HepG2 (cell line): Measurements from ENCODE around the gene ARMH1. TPM values are rescaled to one million over a fixed set of nuclear protein-coding genes. Genes with fewer than 3 reads are reported as not detected.

Experiments used
- AHDC1 ChIP-seq: sonication (generic); formaldehyde crosslinking; IDR thresholded peaks from 2 replicates; pipeline ENCODE4 v1.5.1; 2020; ENCODE audit warnings: mild to moderate bottlenecking, missing genetic modification reagents, borderline replicate concordance
- BRF2 ChIP-seq: sonication (generic); formaldehyde crosslinking; IDR thresholded peaks from 2 replicates; pipeline ENCODE4 v1.8.1; 2022; ENCODE audit warnings: mild to moderate bottlenecking, missing genetic modification reagents
- ETV6 ChIP-seq: sonication (generic); formaldehyde crosslinking; conservative IDR thresholded peaks from 2 replicates; pipeline ENCODE4 v1.4.0; 2020; ENCODE audit warnings: missing genetic modification reagents
- FOSL1 ChIP-seq: sonication (generic); formaldehyde crosslinking; IDR thresholded peaks from 2 replicates; pipeline ENCODE4 v1.9.0; 2021; ENCODE audit warnings: missing genetic modification reagents, borderline replicate concordance
- SMAD3 ChIP-seq: sonication (generic); formaldehyde crosslinking; IDR thresholded peaks from 2 replicates; pipeline ENCODE4 v1.4.0; 2020; ENCODE audit warnings: missing genetic modification reagents
- SP4 ChIP-seq: sonication (generic); formaldehyde crosslinking; IDR thresholded peaks from 2 replicates; pipeline ENCODE4 v1.8.1; 2023; ENCODE audit warnings: mild to moderate bottlenecking, missing genetic modification reagents
- TBX3 ChIP-seq: fragments of 450-650 bp; IDR thresholded peaks from 2 replicates; pipeline ENCODE4 v1.6.1; 2017; ENCODE audit warnings: antibody characterized with exemption, mild to moderate bottlenecking, inconsistent platforms, borderline replicate concordance
- ZNF30 ChIP-seq: sonication (generic); formaldehyde crosslinking; IDR thresholded peaks from 2 replicates; pipeline ENCODE4 v1.5.0; 2020; ENCODE audit warnings: mild to moderate bottlenecking, missing genetic modification reagents
- ZNF775 ChIP-seq: sonication (generic); formaldehyde crosslinking; IDR thresholded peaks from 2 replicates; pipeline ENCODE4 v1.4.0; 2020; ENCODE audit warnings: missing genetic modification reagents, mild to moderate bottlenecking, moderate library complexity, borderline replicate concordance
- polyA plus RNA-seq, 8 experiments: library from polyadenylated mRNA; depleted of rRNA in 3 of 8; stranded (reverse) in 7 of 8; unstranded in 1 of 8; fragments of >200 nt; fragmentation: Illumina TruSeq in 4 of 8; extraction: Trizol in 4 of 8; gene quantifications; 2 replicates each; pipeline versions ENCODE4 v1.2.1 to v1.2.3, GENCODE V29; 2011 to 2016; ENCODE audit warnings: low read depth in 4 of 8, missing spikeins in 1 of 8, mixed read lengths in 1 of 8; ENCODE audit not compliant: insufficient read depth in 1 of 8
- total RNA-seq, 5 experiments: library from RNA; depleted of rRNA; stranded (reverse); fragments of >200 nt; fragmentation: Illumina TruSeq; extraction: Trizol; gene quantifications; 2 replicates each; pipeline ENCODE4 v1.2.3, GENCODE V29; 2016; ENCODE audit warnings: low read depth in 1 of 5

The ARMH1 gene
- total and polyA plus RNA-seq, 2 of the 13 experiments (the other 11 are each of a cell fraction or from before 2014, with no cell fraction given) = 0.69 TPM; not detected in 1

- TF ChIP-seq SP4 (CRISPR knock-in tag) = peak; percentile 80
- TF ChIP-seq ZNF30 = no peak
- 0 out of 2 replicates have a peak, but pooled peaks have one; percentile 8 for TF ChIP-seq TBX3
- peak; percentile 83 for TF ChIP-seq SMAD3 (CRISPR knock-in tag)
- no peak for TF ChIP-seq AHDC1 (CRISPR knock-in tag)
- peak; percentile 82 for TF ChIP-seq ETV6
- TF ChIP-seq BRF2 = 0 out of 2 replicates have a peak, but pooled peaks have one; percentile 17
- TF ChIP-seq FOSL1 (CRISPR knock-in tag) = peak; percentile 27; the same call in 1 of the 2 replicates
- TF ChIP-seq ZNF775 (CRISPR knock-in tag) = no peak
Measured at GRCh38 chr1:44721485-44722361, 47.2 kb downstream of the ARMH1 start (continued).
